SK-N-SH treated with all-trans-retinoic acid at 6 μM for 48 hours (cell line): Measurements from ENCODE around the gene AGBL1.

Experiments
- ARNTL ChIP-seq: fragments of 450-650 bp; formaldehyde crosslinking; IDR thresholded peaks from 2 replicates; pipeline ENCODE4 v1.5.0; 2020; ENCODE audit warnings: low read depth, mild to moderate bottlenecking, moderate library complexity, borderline replicate concordance
- BACH2 ChIP-seq: fragments of 250-450 bp; sonication (Bioruptor Pico); IDR thresholded peaks from 2 replicates; pipeline ENCODE4 v1.9.0; 2021; ENCODE audit warnings: mild to moderate bottlenecking, borderline replicate concordance
- CSDC2 ChIP-seq: fragments of 250-450 bp; sonication (Bioruptor Pico); IDR thresholded peaks from 2 replicates; pipeline ENCODE4 v1.5.0; 2020; ENCODE audit warnings: mild to moderate bottlenecking, moderate library complexity
- ISL1 ChIP-seq: fragments of 250-450 bp; sonication (Bioruptor Pico); IDR thresholded peaks from 2 replicates; pipeline ENCODE4 v2.1.2; 2022; ENCODE audit warnings: mild to moderate bottlenecking, moderate library complexity
- OSR1 ChIP-seq: fragments of 250-450 bp; sonication (Bioruptor Pico); IDR thresholded peaks from 2 replicates; pipeline ENCODE4 v1.8.0; 2022; ENCODE audit warnings: moderate library complexity, mild to moderate bottlenecking, inconsistent platforms
- PPARA ChIP-seq: fragments of 250-450 bp; sonication (Bioruptor Pico); IDR thresholded peaks from 2 replicates; pipeline ENCODE4 v1.5.0; 2020; ENCODE audit warnings: mild to moderate bottlenecking, borderline replicate concordance
- RARB ChIP-seq: fragments of 250-450 bp; sonication (Bioruptor Pico); IDR thresholded peaks from 2 replicates; pipeline ENCODE4 v1.8.0; 2021; ENCODE audit warnings: mild to moderate bottlenecking, moderate library complexity
- SNAI2 ChIP-seq: fragments of 250-450 bp; sonication (Bioruptor Pico); IDR thresholded peaks from 2 replicates; pipeline ENCODE4 v1.5.0; 2020; ENCODE audit warnings: mild to moderate bottlenecking, moderate library complexity
- TOX ChIP-seq: fragments of 250-450 bp; sonication (Bioruptor Pico); IDR thresholded peaks from 2 replicates; pipeline ENCODE4 v1.8.0; 2021; ENCODE audit warnings: mild to moderate bottlenecking, moderate library complexity, borderline replicate concordance
- ZC3H10 ChIP-seq: fragments of 250-450 bp; sonication (Bioruptor Pico); IDR thresholded peaks from 2 replicates; pipeline ENCODE4 v1.5.1; 2021; ENCODE audit warnings: mild to moderate bottlenecking, moderate library complexity
- ZFP30 ChIP-seq: fragments of 450-650 bp; formaldehyde crosslinking; IDR thresholded peaks from 2 replicates; pipeline ENCODE4 v1.5.0; 2022; ENCODE audit warnings: mild to moderate bottlenecking, moderate library complexity
- ZNF565 ChIP-seq: fragments of 450-650 bp; formaldehyde crosslinking; conservative IDR thresholded peaks from 2 replicates; pipeline ENCODE4 v1.5.0; 2020; ENCODE audit warnings: low read depth, mild to moderate bottlenecking, moderate library complexity
- TF ChIP-seq, protein P1 (sequence below): fragments of 250-450 bp; sonication (Bioruptor Pico); IDR thresholded peaks from 2 replicates; pipeline ENCODE4 v1.8.0; 2020; ENCODE audit warnings: mild to moderate bottlenecking, moderate library complexity, borderline replicate concordance
- TF ChIP-seq, protein P2 (sequence below): fragments of 250-450 bp; sonication (Bioruptor Pico); IDR thresholded peaks from 2 replicates; pipeline ENCODE4 v1.5.1; 2020; ENCODE audit warnings: low read depth, mild to moderate bottlenecking, moderate library complexity

DNA sequence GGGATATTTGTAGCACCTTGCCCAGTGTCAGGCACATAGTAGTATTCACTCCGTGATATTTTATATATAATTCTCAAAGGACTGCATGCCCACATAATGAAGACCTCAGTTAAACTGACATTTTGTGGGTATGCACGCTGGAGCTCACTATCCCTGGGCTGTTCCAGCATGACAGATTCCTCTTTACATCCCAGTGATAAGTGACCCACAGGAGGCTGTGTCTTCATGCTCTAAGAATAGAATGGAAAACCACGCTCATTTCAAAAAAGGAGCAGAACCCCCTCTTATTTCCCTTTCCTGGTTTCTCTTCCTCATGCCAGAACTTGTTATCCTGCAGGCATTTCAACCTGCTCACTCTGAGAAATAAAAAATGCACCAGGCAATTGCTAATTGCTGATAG, 717.5 kb downstream of the AGBL1 start:
- TF ChIP-seq RARB (no peak), SNAI2 (no peak), PPARA (CRISPR knock-in tag) (no peak), TOX (CRISPR knock-in tag) (no peak), ZFP30 (CRISPR knock-in tag) (no peak), CSDC2 (CRISPR knock-in tag) (no peak), ARNTL (CRISPR knock-in tag) (no peak), ISL1 (CRISPR knock-in tag) (no peak), BACH2 (no peak), ZC3H10 (no peak), OSR1 (CRISPR knock-in tag) (no peak), ZNF565 (CRISPR knock-in tag) (no peak)
- TF ChIP-seq, protein P1, sequence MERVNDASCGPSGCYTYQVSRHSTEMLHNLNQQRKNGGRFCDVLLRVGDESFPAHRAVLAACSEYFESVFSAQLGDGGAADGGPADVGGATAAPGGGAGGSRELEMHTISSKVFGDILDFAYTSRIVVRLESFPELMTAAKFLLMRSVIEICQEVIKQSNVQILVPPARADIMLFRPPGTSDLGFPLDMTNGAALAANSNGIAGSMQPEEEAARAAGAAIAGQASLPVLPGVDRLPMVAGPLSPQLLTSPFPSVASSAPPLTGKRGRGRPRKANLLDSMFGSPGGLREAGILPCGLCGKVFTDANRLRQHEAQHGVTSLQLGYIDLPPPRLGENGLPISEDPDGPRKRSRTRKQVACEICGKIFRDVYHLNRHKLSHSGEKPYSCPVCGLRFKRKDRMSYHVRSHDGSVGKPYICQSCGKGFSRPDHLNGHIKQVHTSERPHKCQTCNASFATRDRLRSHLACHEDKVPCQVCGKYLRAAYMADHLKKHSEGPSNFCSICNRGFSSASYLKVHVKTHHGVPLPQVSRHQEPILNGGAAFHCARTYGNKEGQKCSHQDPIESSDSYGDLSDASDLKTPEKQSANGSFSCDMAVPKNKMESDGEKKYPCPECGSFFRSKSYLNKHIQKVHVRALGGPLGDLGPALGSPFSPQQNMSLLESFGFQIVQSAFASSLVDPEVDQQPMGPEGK (CRISPR knock-in tag) = no peak
- TF ChIP-seq, protein P2, sequence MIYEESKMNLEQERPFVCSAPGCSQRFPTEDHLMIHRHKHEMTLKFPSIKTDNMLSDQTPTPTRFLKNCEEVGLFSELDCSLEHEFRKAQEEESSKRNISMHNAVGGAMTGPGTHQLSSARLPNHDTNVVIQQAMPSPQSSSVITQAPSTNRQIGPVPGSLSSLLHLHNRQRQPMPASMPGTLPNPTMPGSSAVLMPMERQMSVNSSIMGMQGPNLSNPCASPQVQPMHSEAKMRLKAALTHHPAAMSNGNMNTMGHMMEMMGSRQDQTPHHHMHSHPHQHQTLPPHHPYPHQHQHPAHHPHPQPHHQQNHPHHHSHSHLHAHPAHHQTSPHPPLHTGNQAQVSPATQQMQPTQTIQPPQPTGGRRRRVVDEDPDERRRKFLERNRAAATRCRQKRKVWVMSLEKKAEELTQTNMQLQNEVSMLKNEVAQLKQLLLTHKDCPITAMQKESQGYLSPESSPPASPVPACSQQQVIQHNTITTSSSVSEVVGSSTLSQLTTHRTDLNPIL (CRISPR knock-in tag) = no peak
